ENCODE results near the gene PLA2G4D.

- TF ChIP-seq CTCF (IDR thresholded peaks at IDR 0.05) (no peak), SIN3A (IDR thresholded peaks at IDR 0.05; ENCODE audit: borderline replicate concordance, insufficient read depth, low read depth, low read length) (no peak), TCF7L2 (IDR thresholded peaks at IDR 0.05; ENCODE audit: low read depth, low read length) (no peak)
Measured at GRCh38 chr15:42087460-42087859, 6.9 kb downstream of the PLA2G4D start.
